Neural cell (in vitro differentiated cells): ENCODE results near the gene MAPK8IP2. TPM values are rescaled to one million over a fixed set of nuclear protein-coding genes. Genes with fewer than 3 reads are reported as not detected.
A peak's percentile ranks its signal among the peaks of the same experiment; 100 is the strongest.

Experiments used
- H2AFZ ChIP-seq: fragments of 200-600, 300-800 bp; sonication (generic), shearing (Covaris generic); 2 replicates; pipeline ENCODE4 v1.6.0; 2014; ENCODE audit warnings: low read depth, mild to moderate bottlenecking, antibody characterized with exemption, low read length, moderate library complexity
- H3F3A ChIP-seq: fragments of 200-600 bp; shearing (Covaris generic); 2 replicates; pipeline ENCODE4 v1.6.1; 2016; ENCODE audit warnings: mild to moderate bottlenecking, moderate library complexity, mixed read lengths, antibody characterized with exemption, low read length; ENCODE audit not compliant: insufficient read depth, poor library complexity, severe bottlenecking
- H3K27ac ChIP-seq: fragments of 200-600, 300-800 bp; sonication (generic), shearing (Covaris generic); 2 replicates; pipeline ENCODE4 v1.5.1; 2014; ENCODE audit warnings: mild to moderate bottlenecking, low read length, moderate library complexity
- H3K27me3 ChIP-seq: fragments of 300-800, 200-600 bp; sonication (generic), shearing (Covaris generic); 2 replicates; pipeline ENCODE4 v1.6.0; 2014; ENCODE audit warnings: mild to moderate bottlenecking, low read depth, low read length, moderate library complexity; ENCODE audit not compliant: insufficient read depth
- H3K36me3 ChIP-seq: fragments of 300-800, 200-600 bp; sonication (generic), shearing (Covaris generic); 2 replicates; pipeline ENCODE4 v1.5.1; 2014; ENCODE audit warnings: mild to moderate bottlenecking, antibody characterized with exemption, low read length, moderate library complexity; ENCODE audit not compliant: insufficient read depth
- H3K4me2 ChIP-seq: fragments of 300-800, 200-600 bp; sonication (generic), shearing (Covaris generic); 2 replicates; pipeline ENCODE4 v1.6.0; 2014; ENCODE audit warnings: mild to moderate bottlenecking, low read length
- H3K4me3 ChIP-seq: fragments of 300-800, 200-600 bp; sonication (generic), shearing (Covaris generic); 2 replicates; pipeline ENCODE4 v1.5.1; 2014; ENCODE audit warnings: mild to moderate bottlenecking, low read length, moderate library complexity
- H3K79me2 ChIP-seq: fragments of 200-600 bp; shearing (Covaris generic); replicated peaks from 2 replicates; pipeline ENCODE4 v1.6.0; 2014; ENCODE audit warnings: mild to moderate bottlenecking, low read length, moderate library complexity; ENCODE audit not compliant: insufficient read depth
- H3K9ac ChIP-seq: fragments of 300-800, 200-600 bp; sonication (generic), shearing (Covaris generic); 2 replicates; pipeline ENCODE4 v1.6.1; 2016; ENCODE audit warnings: mild to moderate bottlenecking, low read length, mixed read lengths
- H3K9me2 ChIP-seq: fragments of 200-600 bp; shearing (Covaris generic); 2 replicates; pipeline ENCODE4 v1.6.1; 2016; ENCODE audit warnings: mild to moderate bottlenecking, low read length, mixed read lengths; ENCODE audit not compliant: insufficient read depth
- H3K9me3 ChIP-seq: fragments of 200-600, 300-800 bp; sonication (generic), shearing (Covaris generic); 2 replicates; pipeline ENCODE4 v1.6.1; 2016; ENCODE audit warnings: mild to moderate bottlenecking, mixed run types, low read length, moderate library complexity, mixed read lengths
- H4K20me1 ChIP-seq: fragments of 200-600 bp; shearing (Covaris generic); 2 replicates; pipeline ENCODE4 v1.6.1; 2016; ENCODE audit warnings: mild to moderate bottlenecking, mixed run types; ENCODE audit not compliant: insufficient read depth
- CTCF ChIP-seq: fragments of 450-650 bp; IDR thresholded peaks from 2 replicates; pipeline ENCODE4 v1.5.1; 2014; ENCODE audit warnings: antibody characterized with exemption, mild to moderate bottlenecking, moderate library complexity; ENCODE audit not compliant: poor library complexity, severe bottlenecking
- EP300 ChIP-seq: fragments of 450-650 bp; conservative IDR thresholded peaks from 2 replicates; pipeline ENCODE4 v1.6.1; 2014; ENCODE audit warnings: antibody characterized with exemption, mild to moderate bottlenecking, moderate library complexity; ENCODE audit not compliant: poor library complexity, severe bottlenecking
- EZH2 ChIP-seq: fragments of 200-600, 300-800 bp; shearing (Covaris generic), sonication (generic); IDR thresholded peaks from 2 replicates; pipeline ENCODE4 v1.6.1; 2014; ENCODE audit warnings: antibody characterized with exemption, low read length, borderline replicate concordance, mild to moderate bottlenecking; ENCODE audit not compliant: insufficient read depth, poor library complexity, severe bottlenecking
- MXI1 ChIP-seq: fragments of 450-650 bp; conservative IDR thresholded peaks from 2 replicates; pipeline ENCODE4 v1.6.1; 2014; ENCODE audit warnings: antibody characterized with exemption, mild to moderate bottlenecking; ENCODE audit not compliant: poor library complexity, severe bottlenecking
- POLR2AphosphoS5 ChIP-seq: IDR thresholded peaks from 2 replicates; pipeline ENCODE4 v1.6.1; 2012
- RAD21 ChIP-seq: fragments of 450-650 bp; conservative IDR thresholded peaks from 2 replicates; pipeline ENCODE4 v1.6.1; 2014; ENCODE audit warnings: antibody characterized with exemption, mild to moderate bottlenecking, moderate library complexity
- REST ChIP-seq: IDR thresholded peaks from 2 replicates; pipeline ENCODE4 v1.6.1; 2012; ENCODE audit warnings: borderline replicate concordance
- SMC3 ChIP-seq: fragments of 450-650 bp; conservative IDR thresholded peaks from 2 replicates; pipeline ENCODE4 v1.6.1; 2014; ENCODE audit warnings: antibody characterized with exemption, mild to moderate bottlenecking, moderate library complexity; ENCODE audit not compliant: poor library complexity
- TAF1 ChIP-seq: IDR thresholded peaks from 2 replicates; pipeline ENCODE4 v1.6.1; 2012; ENCODE audit warnings: low read depth
- polyA plus RNA-seq: library from polyadenylated mRNA; depleted of rRNA; stranded (reverse); fragments of >200 nt; gene quantifications from 2 replicates; pipeline ENCODE4 v1.2.3, GENCODE V29; 2014

The MAPK8IP2 gene
- polyA plus RNA-seq, 1 donor from 2014 or later = 48.0 TPM

DNA sequence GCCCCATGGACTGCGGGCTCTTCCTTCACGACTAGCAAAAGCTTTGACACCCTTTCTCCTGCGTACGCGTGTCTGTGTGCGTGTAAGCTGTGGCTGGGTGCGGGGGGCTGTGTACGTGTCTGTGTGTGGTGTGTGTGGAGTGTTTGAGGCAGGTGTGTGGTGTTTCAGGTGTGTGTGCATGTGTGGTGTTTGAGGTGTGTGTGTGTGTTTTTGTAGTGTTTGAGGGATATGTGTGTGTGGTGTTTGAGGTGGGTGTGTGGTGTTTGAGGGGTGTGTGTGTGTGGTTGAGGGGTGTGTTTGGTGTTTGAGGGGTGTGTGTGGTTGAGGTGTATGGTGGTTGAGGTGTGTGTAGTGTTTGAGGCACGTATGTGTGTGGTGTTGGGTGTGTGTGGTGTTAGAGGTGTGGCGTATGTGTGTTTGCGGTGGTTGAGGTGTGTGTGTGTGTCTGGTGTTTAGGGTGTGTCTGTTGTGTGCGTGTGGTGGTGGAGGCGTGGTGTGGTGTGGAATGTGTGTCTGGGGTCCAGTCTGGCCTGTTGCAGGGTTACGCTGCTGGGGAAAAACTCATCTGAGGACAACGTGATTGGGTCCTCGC is 28.0 kb downstream of the MAPK8IP2 start:
- Histone ChIP-seq H3K9me3 (no peaks in the 10 kb centered on the region), H3K4me3 (peak overlapping the region; percentile 77), H3K27me3 (no peaks in the 10 kb centered on the region), H3K36me3 (no peaks in the 10 kb centered on the region), H3F3A (no peaks in the 10 kb centered on the region), H4K20me1 (no peaks in the 10 kb centered on the region), H2AFZ (peak overlapping the region; percentile 41), H3K9ac (peak overlapping the region; percentile 67), H3K79me2 (no peaks in the 10 kb centered on the region), H3K4me2 (peak overlapping the region; percentile 98), H3K27ac (peak overlapping the region; percentile 41), H3K9me2 (no peaks in the 10 kb centered on the region)
- TF ChIP-seq SMC3 (no peak), REST (no peak), MXI1 (peak; percentile 53), RAD21 (no peak)

GRCh38 chr22:50630376-50630775 is 29.8 kb downstream of the MAPK8IP2 start:
- Histone ChIP-seq H3K4me2 (no peak overlapping the region), H3F3A (no peaks in the 10 kb centered on the region), H4K20me1 (no peaks in the 10 kb centered on the region), H3K9me2 (no peaks in the 10 kb centered on the region), H3K4me3 (no peak overlapping the region), H3K27me3 (no peaks in the 10 kb centered on the region), H3K9me3 (no peaks in the 10 kb centered on the region), H3K27ac (no peak overlapping the region), H3K9ac (no peak overlapping the region), H3K79me2 (no peaks in the 10 kb centered on the region), H3K36me3 (no peaks in the 10 kb centered on the region), H2AFZ (no peak overlapping the region)
- TF ChIP-seq TAF1 (no peak), RAD21 (no peak)

DNA sequence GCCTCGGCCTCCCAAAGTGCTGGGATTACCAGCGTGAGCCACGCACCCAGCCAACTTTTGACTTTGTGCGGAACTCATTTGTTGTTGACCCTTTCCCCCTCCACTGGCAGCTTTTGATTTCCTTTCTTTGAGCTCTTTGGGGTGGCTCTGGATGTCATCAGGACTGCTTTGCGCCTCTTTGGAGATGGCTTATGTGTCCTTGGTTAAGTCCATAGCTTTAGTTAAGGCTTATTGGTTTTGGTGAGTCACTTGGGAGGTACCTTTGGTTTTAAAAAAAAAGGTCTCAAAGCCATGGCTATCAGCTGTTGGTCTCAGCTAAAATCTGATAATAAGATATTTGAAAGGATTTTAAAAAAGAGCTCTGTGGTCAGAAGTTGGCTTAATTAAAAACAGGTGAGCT is 32.5 kb downstream of the MAPK8IP2 start:
- Histone ChIP-seq H4K20me1 (no peaks in the 10 kb centered on the region), H2AFZ (no peak overlapping the region), H3K9ac (no peak overlapping the region), H3F3A (no peaks in the 10 kb centered on the region), H3K79me2 (no peaks in the 10 kb centered on the region), H3K27ac (no peak overlapping the region), H3K9me3 (no peaks in the 10 kb centered on the region), H3K4me3 (no peak overlapping the region), H3K36me3 (no peaks in the 10 kb centered on the region), H3K4me2 (no peak overlapping the region), H3K9me2 (no peaks in the 10 kb centered on the region), H3K27me3 (no peaks in the 10 kb centered on the region)
- TF ChIP-seq SMC3 = no peak
- no peak for TF ChIP-seq EZH2
- TF ChIP-seq EP300 = no peak
- no peak for TF ChIP-seq MXI1
- no peak for TF ChIP-seq REST
- no peak for TF ChIP-seq CTCF
- TF ChIP-seq TAF1 = no peak
- TF ChIP-seq POLR2AphosphoS5 = no peak
- TF ChIP-seq RAD21 = no peak
